Measurements from ENCODE around the gene ALDH3B2.

GRCh38 chr11:67612751-67613150, 61.7 kb downstream of the ALDH3B2 start:
- TF ChIP-seq POLR2AphosphoS5 (IDR thresholded peaks at IDR 0.05; ENCODE audit: low read depth) (no peak), CTCF (conservative IDR thresholded peaks at IDR 0.05; ENCODE audit: low read depth in 2 of 2) (no peak)
